Stimulated activated CD4-positive, alpha-beta T cell treated with anti-CD3 and anti-CD28 coated beads, Interleukin-15, amount 100 ng/mL, for 1 hour (primary cell): ENCODE data around the gene ZNF594.
A peak's percentile ranks its signal among the peaks of the same experiment; 100 is the strongest.
"Not testable (repeated sequence)": the region's sequence is repeated elsewhere in the genome, so short reads cannot be mapped to it uniquely, and the experiment has no call there.

Source experiments
- DNase-seq, 2 donors: peaks; one replicate each; pipeline ENCODE4 v3.0.0-alpha.2; 2020; ENCODE audit warnings: low read depth in 1 of 2, low spot score in 1 of 2

Gene ZNF594

GRCh38 chr17:5191541-5192417 is at the start of gene ZNF594:
ZNF594 (minus strand) TSS chr17:5191868; CDS start chr17:5184256, 7,612 bp downstream.
- peak; percentile 93 to 96 for DNase-seq

GRCh38 chr17:5239769-5240168 is 48.1 kb upstream of the ZNF594 start:
- DNase-seq, result not testable (repeated sequence)

DNA sequence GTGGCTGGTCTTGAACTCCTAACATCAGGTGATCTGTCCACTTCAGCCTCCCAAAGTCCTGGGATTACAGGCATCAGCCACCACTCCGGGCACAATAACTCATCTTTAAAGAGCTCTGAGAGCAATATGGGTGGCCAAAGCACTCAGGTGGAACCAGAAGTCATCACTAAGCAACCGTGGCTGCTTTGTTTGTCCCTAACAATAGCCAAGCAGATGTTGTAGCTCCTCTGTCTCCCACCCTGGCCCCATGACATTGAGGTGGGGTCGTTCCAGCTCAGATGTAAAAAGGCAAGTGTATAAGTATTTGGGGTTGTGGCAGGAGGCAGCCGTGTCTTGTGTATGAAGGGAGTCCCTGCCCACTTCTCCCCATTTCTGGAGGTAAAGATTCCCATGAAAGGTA is 46.7 kb upstream of the ZNF594 start:
- DNase-seq, result no peak

- no peak for DNase-seq
Measured at GRCh38 chr17:5237541-5238016, 45.9 kb upstream of the ZNF594 start.

DNA sequence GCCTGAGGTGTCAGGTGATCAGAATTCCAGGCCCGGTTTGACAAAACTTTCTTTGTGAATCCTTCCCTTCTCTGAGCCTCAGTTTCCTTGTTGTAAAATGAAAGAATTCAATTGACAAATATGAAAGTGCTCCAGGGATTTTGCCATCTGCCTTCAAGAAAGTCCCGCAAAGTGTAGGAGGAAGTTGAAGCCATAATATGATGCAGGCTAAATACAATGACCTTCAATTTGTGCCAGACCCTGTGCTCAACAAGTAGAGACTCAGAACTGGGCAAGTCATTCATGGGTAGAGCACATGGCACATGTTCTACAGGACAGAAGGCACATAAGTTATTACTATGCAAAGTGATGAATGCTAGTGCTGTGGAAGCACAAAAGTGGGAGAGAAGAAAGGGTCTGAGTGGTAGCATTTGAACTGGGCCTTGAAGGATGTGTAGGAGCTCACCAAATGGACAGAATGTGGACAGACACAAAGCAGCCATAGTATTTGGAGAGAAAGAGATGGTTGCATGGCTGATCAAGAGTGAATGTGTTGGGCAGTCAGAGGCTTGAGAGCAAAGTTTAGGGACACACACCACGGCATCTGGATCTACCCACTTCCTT is 45.4 kb upstream of the ZNF594 start:
- no peak for DNase-seq

DNA sequence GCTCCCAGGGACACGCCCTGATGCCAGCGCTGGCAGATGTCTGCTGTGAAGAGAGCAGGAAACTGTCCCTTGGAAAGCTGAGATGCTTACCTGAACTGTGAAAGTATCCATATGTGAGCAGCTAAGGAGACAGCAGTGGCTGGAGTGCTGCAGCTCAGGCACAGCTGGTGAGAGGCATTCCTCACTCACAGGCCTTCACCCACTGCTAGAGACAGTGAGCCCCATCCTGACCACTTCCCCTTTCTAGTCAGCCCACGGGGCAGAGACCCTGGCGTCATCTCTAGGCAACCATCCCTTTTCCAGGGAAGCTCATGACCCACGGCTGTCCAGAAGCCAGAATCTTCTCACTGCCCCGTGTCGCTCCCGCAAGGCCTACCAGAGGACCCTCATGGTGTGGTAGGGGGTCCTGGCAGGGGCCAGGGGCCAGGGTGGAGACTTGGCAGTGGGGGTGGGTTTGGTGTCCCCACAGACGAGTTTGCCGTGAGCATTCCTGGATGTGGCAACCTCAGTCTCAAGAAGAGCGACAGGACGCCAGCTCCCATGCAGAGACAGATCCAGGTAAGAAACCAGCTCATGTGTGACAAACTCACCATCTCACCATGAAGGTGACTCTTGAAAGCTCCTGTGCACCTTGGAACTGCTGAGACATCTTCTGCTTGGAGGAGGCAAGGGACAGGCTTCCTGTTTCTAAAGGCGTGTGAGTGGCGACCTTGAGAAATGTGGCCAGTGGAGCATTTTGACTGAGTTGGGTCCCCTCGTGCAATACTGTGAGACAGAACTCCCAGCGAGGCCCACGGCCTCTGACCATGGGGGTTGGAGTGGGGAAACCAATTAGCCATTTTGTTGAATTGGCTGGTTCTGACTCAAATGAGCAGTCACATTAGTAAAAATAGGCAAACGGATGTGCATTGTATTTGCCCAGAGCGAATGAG is 43.2 kb upstream of the ZNF594 start, which contains the start of gene SCIMP:
TSS of gene SCIMP (minus strand) at position 216 of the 932 bp plus-strand sequence. CDS start at position 111, 105 bp downstream.
- DNase-seq, result no peak

GRCh38 chr17:5233492-5233891 is 41.8 kb upstream of the ZNF594 start:
- not testable (repeated sequence) for DNase-seq

GRCh38 chr17:5226940-5227878 is 35.5 kb upstream of the ZNF594 start:
- DNase-seq, result no peak

DNA sequence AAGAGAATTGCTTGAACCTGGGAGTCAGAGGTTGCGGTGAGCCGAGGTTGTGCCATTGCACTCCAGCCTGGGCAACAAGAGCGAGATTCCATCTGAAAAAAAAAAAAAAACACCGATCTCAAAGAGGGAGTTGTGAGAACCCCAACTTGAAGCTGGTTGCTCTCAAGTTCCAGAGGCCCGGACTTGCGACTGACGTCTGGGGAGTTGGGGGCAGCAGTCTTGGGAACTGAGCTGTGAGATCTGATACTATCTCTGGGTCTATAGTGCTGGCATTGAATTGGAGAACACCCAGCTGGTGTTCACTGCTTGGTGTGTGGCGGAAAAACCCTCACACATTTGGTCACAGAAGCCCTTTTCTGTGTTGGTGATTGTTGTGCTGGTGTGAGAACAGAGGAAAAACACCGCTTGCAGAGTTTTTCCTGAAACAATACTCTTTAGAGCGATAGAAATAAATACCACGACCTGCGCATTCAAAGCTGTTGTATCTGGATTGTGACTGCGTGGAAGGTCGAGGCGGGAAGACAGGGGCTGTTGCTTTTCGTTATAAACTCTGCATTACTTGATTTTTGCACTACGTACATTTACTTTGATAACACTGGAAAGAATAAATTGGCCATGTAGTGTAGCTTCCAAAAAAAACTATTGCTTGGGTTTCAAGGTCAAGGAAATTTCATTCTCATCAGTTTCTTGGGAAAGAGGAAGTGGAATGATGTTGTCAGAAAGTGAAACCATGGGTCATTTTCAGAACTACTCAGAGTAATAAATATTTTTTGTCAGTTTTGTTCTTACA is 34.2 kb upstream of the ZNF594 start:
- no peak for DNase-seq

GRCh38 chr17:5221912-5222311 is 30.2 kb upstream of the ZNF594 start:
- not testable (repeated sequence) for DNase-seq

DNA sequence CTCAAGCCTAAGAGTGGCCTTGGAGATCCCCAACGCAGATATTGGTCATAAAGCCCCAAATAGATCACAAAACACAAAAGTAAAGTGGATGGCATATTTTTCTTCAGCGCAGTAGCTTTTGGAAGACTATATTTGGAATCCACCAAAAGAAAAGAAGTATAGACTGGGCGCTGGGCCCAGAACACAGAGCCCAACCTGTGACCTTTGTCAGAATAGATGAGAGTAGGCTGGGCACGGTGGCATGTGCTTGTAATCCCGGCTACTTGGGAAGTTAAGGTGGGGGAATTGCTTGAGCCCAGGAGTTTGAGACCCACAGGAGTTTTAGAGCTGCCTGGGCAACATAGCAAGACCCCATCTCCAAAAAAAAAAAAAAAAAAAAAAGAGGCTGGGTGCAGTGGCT is 28.4 kb upstream of the ZNF594 start:
- DNase-seq, result no peak

DNA sequence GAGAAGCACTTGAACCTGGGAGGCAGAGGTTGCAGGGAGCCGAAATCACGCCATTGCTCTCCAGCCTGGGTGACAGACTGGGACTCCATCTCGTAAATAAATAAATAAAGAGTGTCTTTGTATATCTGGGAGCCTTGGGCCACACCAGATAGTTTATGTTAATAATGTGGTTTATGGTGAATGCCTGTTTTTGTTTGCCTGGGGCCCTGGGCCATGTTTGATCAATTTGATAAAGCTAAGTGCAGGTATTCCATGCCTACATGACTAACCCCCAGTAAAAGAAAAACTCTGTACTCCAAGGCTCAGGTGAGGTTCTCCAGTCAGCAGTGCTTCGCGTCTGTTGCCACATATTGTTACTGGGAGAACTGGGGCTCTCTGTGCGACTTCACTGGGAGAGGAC is 27.9 kb upstream of the ZNF594 start:
- DNase-seq, result no peak

DNA sequence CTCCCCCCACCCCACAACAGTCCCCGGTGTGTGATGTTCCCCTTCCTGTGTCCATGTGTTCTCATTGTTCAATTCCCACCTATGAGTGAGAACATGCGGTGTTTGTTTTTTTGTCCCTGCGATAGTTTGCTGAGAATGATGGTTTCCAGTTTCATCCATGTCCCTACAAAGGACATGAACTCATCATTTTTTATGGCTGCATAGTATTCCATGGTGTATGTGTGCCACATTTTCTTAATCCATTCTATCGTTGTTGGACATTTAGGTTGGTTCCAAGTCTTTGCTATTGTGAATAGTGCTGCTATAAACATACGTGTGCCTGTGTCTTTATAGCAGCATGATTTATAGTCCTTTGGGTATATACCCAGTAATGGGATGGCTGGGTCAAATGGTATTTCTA is 25.9 kb upstream of the ZNF594 start:
- DNase-seq, result not testable (repeated sequence)

GRCh38 chr17:5211458-5211857 is 19.8 kb upstream of the ZNF594 start:
- no peak for DNase-seq

DNA sequence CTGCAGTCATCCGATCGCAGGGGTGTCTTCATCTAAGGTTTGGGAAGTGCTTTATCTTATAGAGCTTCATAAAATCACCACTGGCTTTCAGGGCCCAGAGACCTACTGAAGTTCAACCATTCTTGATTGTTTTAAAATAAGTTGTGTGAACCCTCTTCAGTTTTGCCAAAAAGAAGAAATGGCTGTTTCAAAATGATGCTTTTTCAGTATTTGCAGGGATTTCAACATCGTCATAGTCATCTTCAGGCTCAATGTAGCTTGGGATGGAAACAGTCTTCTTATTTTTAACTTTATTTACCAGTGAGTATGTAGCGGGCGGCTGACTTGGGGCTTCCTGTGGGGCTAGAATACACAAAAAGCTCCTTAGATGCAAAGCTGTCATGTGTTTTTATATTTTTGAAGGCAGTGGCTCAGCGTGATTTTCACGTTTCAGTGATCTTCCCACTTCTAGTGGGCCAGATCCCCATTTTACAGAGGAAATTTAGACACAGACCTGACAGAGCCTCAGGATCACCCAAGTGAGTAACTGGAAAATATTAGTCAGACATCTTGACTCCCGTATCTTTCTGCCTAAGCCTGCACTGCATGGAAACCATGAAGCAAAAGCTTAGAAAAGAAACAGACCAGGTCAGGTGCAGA is 19.1 kb upstream of the ZNF594 start:
- no peak for DNase-seq

DNA sequence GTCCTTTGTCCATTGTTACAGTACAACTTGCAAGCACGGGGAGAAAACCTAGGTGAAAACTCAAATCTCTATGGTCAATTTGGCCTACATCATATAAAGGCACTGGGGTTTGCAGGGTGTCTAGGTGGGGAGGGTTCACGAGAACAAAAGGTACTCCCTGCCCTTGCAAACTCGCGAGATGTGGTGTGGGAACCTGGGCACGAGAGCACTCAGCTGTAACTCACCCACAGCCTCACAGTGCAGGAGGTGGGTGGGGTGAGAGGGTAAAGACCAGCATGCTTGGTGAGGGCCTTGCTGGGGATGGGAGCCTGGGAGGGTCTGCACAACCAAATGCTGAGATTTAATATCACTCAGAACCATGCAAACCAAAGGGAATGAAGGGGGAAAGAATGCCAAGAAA is 18.4 kb upstream of the ZNF594 start:
- DNase-seq, result no peak

- DNase-seq, result no peak
Measured at GRCh38 chr17:5209396-5209795, 17.7 kb upstream of the ZNF594 start.

GRCh38 chr17:5203908-5204294 is 12.2 kb upstream of the ZNF594 start:
- no peak for DNase-seq
